ENCODE measurements around the gene LMTK2. TPM values are rescaled to one million over a fixed set of nuclear protein-coding genes. Genes with fewer than 3 reads are reported as not detected.
A peak's percentile ranks its signal among the peaks of the same experiment; 100 is the strongest.

Gene LMTK2
- total RNA-seq (2014; rRNA removed; shearing (Covaris generic)), result 8.4 and 9.2 TPM in 2 replicates
- polyA plus RNA-seq (2015; cell fraction: cytosol; rRNA removed), result 16.3 and 23.7 TPM in 2 replicates
- polyA plus RNA-seq (2015; cell fraction: nucleus; rRNA removed), result 7.8 and 9.9 TPM in 2 replicates

DNA sequence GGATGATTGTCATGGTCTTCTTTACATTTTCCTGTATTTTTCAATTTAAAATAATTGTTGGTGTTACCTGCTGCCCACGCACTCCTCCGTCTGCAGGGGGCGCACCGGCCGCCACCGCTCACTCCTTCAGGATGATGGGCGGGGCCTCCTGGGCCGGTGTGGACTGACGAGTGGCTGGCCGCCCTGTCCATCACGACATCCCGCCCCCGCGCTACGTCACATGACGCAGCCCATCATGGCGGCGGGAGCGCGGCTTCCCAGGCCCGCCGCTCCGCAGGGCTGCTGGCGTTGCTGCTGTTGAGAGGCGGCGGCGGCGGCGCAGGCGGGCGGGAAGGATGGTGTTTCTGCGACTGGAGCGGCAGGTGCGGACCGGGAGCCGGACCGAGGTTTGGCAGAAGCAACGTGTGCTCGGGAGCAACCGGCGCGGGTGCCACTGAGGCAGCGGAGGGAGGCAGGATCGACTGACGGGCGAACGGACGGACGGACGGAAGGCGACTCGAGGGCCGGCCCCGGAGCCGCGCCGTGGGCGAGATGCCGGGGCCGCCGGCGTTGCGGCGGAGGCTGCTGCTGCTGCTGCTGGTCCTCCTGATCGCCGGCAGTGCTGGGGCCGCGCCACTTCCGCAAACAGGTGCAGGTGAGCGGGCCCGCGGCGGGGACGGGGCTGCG lies at the start of gene LMTK2:
TSS of gene LMTK2 (plus strand) at position 216 of the 666 bp plus-strand sequence. CDS start at position 532, 316 bp downstream.
- in situ Hi-C loops (cut with HindIII; ENCODE audit: low pct_unique_long_range_greater_than_20kb, low sequenced_read_pairs), result no loop called here
- DNase-seq (ENCODE audit: low read depth, low spot score), result peak; percentile 95

DNA sequence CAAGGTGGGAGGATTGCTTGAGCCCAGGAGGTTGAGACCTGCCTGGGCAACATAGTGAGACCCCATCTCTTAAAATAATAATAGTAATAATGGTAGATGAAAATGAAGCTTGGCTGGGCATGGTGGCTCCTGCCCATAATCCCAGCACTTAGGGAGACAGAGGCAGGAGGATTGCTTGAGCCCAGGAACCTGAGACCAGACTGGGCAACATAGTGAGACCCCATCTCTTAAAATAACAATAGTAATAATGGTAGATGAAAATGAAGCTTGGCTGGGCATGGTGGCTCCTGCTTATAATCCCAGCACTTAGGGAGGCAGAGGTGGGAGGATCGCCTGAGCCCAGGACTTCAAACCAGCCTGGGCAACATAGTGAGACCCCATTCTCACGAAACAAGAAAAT lies 49.5 kb upstream of the LMTK2 start:
- no peak for DNase-seq (ENCODE audit: low read depth, low spot score)
- in situ Hi-C loops (cut with HindIII; ENCODE audit: low pct_unique_long_range_greater_than_20kb, low sequenced_read_pairs), result no loop called here

GRCh38 chr7:98058186-98058585 lies 48.5 kb upstream of the LMTK2 start:
- DNase-seq (ENCODE audit: low read depth, low spot score), result no peak
- in situ Hi-C loops (cut with HindIII; ENCODE audit: low pct_unique_long_range_greater_than_20kb, low sequenced_read_pairs), result no loop called here

DNA sequence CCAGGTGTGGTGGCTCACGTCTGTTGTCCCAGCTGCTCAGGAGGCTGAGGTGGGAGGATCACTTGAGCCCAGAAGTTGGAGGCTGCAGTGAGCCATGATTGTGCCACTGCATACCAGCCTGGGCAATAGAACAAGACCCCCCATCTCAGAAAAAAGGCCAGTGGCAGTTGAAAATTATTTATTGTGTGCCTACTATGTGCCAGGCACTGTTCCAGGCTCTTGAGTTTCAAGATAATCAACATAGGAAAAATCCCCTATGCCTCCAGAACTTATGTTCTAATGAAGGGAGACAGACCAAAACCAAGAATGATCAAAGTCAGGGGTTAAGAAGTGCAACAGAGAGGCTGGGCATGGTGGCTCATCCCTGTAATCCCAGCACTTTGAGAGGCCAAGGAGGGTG lies 42.4 kb upstream of the LMTK2 start:
- no peak for DNase-seq (ENCODE audit: low read depth, low spot score)
- in situ Hi-C loops (cut with HindIII; ENCODE audit: low pct_unique_long_range_greater_than_20kb, low sequenced_read_pairs), result no loop called here

DNA sequence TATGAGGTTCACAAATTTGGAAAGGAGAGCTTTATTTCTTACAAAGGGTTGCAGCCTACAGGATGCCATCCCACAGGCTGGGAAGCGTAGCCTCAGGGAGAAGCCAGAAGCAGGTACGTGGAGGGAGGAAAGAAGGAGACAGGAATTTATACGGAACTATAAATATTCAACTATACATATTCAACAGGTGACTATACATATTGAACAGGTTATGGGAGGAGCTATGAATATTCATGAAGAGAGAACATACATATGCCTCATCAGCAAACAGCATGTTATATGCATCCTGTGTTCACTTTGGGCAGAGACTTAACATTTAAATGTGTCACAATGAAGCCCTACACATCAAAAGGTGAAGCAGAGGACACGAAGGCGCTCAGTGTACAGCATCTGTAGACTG lies 40.5 kb upstream of the LMTK2 start:
- DNase-seq (ENCODE audit: low read depth, low spot score), result no peak
- in situ Hi-C loops (cut with HindIII; ENCODE audit: low pct_unique_long_range_greater_than_20kb, low sequenced_read_pairs), result no loop called here

DNA sequence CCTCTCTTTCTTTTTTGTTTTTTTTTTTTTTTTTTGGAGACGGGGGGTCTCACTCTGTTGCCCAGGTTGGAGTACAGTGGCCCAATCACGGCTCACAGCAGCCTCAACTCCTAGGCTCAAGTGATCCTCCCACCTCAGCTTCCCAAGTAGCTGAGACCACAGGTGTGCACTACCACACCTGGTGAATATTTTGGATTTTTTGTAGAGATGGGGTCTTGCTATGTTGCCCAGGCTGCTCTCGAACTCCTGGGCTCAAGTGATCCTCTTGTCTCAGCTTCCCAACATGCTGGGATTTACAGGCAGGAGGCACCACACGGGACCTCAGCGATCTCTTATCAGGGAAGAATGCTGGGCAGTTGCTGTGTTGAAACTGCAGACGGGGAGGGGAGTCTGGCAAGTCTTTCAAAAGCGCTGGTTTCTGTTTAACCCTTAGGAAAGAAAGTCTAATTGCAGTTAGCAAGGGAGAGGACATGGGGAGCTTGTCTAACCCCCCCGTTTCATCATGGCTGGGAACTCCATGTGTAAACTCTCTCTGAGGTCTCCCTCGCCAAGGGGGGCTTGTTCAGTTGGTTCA lies 39.6 kb upstream of the LMTK2 start:
- no peak for DNase-seq (ENCODE audit: low read depth, low spot score)
- in situ Hi-C loops (cut with HindIII; ENCODE audit: low pct_unique_long_range_greater_than_20kb, low sequenced_read_pairs), result no loop called here

DNA sequence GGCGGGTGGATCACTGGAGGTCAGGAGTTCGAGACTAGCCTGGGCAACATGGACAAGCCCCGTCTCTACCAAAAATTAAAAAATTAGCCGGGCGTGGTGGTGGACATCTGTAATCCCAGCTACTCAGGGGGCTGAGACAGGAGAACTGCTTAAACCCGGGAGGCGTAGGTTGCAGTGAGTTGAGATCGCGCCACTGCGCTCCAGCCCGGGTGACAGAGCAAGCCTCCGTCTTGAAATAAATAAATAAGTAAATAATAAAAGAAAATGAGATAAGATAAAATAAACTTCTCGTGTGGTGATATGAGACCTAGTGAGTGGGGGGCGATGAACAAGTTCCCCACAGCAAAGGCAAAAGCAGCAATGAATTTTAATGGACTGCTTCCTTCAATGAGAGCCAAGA lies 33.6 kb upstream of the LMTK2 start:
- in situ Hi-C loops (cut with HindIII; ENCODE audit: low pct_unique_long_range_greater_than_20kb, low sequenced_read_pairs), result no loop called here
- no peak for DNase-seq (ENCODE audit: low read depth, low spot score)

DNA sequence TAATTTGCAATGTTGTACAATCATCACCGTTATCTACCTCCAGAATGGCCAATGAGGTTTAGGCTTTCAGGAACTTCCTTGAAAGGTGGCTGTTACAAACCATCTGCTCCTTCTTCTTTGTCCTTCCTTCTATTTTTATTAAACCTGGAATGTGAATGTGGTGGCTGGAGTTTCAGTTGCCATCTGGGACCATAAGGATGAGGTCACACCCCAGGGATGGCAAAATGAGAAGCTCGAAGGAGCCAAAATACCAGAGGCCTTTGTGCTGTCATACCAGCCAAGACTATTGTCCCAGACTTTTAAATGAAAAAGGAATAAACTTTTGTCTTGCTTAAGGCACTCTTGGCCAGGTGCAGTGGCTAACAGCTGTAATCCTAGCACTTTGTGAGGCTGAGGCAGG lies 30.9 kb upstream of the LMTK2 start:
- DNase-seq (ENCODE audit: low read depth, low spot score), result no peak
- in situ Hi-C loops (cut with HindIII; ENCODE audit: low pct_unique_long_range_greater_than_20kb, low sequenced_read_pairs), result no loop called here

GRCh38 chr7:98077762-98078161 lies 28.9 kb upstream of the LMTK2 start:
- in situ Hi-C loops (cut with HindIII; ENCODE audit: low pct_unique_long_range_greater_than_20kb, low sequenced_read_pairs), result no loop called here
- DNase-seq (ENCODE audit: low read depth, low spot score), result peak; percentile 28

- no peak for DNase-seq (ENCODE audit: low read depth, low spot score)
- in situ Hi-C loops (cut with HindIII; ENCODE audit: low pct_unique_long_range_greater_than_20kb, low sequenced_read_pairs), result no loop called here
Observed at GRCh38 chr7:98078197-98078870, 28.3 kb upstream of the LMTK2 start.

- in situ Hi-C loops (cut with HindIII; ENCODE audit: low pct_unique_long_range_greater_than_20kb, low sequenced_read_pairs), result no loop called here
- DNase-seq (ENCODE audit: low read depth, low spot score), result no peak
Observed at GRCh38 chr7:98079891-98080648, 26.6 kb upstream of the LMTK2 start.

DNA sequence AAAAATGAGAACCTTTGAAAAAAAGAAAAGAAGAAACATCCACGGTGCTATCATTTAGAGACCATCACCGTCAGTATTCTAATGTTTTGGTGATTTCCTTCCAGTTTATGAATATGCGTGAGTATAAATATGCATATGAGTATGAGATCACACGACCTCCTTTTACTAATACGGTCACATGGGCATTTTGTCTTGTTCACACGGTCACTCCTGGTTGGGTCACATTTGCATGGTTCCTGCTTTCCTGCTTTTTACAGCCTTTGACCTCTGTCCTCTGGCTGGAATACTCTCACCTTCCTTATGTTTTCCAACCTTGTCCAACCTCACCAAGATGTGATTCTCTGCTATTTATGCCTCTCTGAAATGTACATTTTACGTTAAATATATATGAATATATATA lies 25.3 kb upstream of the LMTK2 start:
- DNase-seq (ENCODE audit: low read depth, low spot score), result no peak
- in situ Hi-C loops (cut with HindIII; ENCODE audit: low pct_unique_long_range_greater_than_20kb, low sequenced_read_pairs), result no loop called here

- DNase-seq (ENCODE audit: low read depth, low spot score), result no peak
- in situ Hi-C loops (cut with HindIII; ENCODE audit: low pct_unique_long_range_greater_than_20kb, low sequenced_read_pairs), result no loop called here
Observed at GRCh38 chr7:98084631-98085030, 22.0 kb upstream of the LMTK2 start.

- no peak for DNase-seq (ENCODE audit: low read depth, low spot score)
- in situ Hi-C loops (cut with HindIII; ENCODE audit: low pct_unique_long_range_greater_than_20kb, low sequenced_read_pairs), result no loop called here
Observed at GRCh38 chr7:98085674-98086073, 21.0 kb upstream of the LMTK2 start.

DNA sequence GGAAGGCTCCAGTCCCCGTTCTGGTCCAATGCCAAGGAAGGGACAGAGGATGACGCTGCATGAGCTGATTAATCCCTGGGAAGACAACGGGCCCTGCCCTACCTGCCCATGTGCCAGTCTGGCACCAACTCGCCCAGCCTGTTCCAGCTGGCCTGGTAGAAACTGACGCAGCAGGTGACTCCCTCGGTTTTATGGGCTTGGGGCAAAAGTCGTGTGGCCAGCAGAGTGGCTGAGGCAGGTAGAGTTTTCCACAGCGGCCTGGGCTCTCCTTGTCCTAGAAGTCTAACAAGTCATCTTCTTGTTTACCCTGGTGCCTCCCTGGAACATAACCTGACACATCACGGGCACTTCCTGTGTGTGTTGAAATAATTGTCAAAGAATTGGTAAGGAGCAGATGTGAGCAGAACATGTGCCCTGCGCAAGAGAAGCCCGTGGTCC lies 20.4 kb upstream of the LMTK2 start:
- in situ Hi-C loops (cut with HindIII; ENCODE audit: low pct_unique_long_range_greater_than_20kb, low sequenced_read_pairs), result no loop called here

GRCh38 chr7:98088109-98088508 lies 18.6 kb upstream of the LMTK2 start:
- in situ Hi-C loops (cut with HindIII; ENCODE audit: low pct_unique_long_range_greater_than_20kb, low sequenced_read_pairs), result no loop called here
- DNase-seq (ENCODE audit: low read depth, low spot score), result no peak

More for the DNA sequence above, 20.4 kb upstream of the LMTK2 start:
- no peak for DNase-seq (ENCODE audit: low read depth, low spot score)

- in situ Hi-C loops (cut with HindIII; ENCODE audit: low pct_unique_long_range_greater_than_20kb, low sequenced_read_pairs), result no loop called here
- no peak for DNase-seq (ENCODE audit: low read depth, low spot score)
Observed at GRCh38 chr7:98090116-98090515, 16.5 kb upstream of the LMTK2 start.

DNA sequence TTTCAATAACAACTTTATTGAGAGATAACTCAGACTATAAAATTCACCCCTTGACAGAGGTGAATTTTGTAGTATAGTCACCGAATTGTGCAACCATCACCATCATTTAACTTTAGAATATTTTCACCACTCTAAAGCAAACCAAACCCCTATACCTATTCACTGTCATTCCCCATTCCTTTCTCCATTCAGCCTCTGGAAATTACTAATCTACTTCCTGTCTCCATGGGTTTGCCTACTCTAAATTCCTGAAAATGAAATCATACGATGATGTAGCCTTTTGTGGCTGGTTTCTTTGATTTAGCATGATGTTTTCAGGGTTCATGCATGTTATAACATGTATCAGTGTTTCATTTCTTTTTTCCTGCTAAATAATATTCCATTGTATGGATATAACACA lies 15.6 kb upstream of the LMTK2 start:
- no peak for DNase-seq (ENCODE audit: low read depth, low spot score)
- in situ Hi-C loops (cut with HindIII; ENCODE audit: low pct_unique_long_range_greater_than_20kb, low sequenced_read_pairs), result no loop called here

Measured in SK-MEL-5 (cell line).